ENCODE data around the gene TTBK1.

Gene TTBK1

GRCh38 chr6:43248791-43249190, 5.5 kb downstream of the TTBK1 start:
- no peak for TF ChIP-seq CTCF (IDR thresholded peaks at IDR 0.05; ENCODE audit: low read depth, low read length, missing control alignments)
- H3K4me3 ChIP-seq (ENCODE audit: low read depth, low read length), result no peak overlapping the region
- in situ Hi-C loops (cut with HindIII; ENCODE audit: low sequenced_read_pairs), result no loop called here
- no peak for DNase-seq (ENCODE audit: low read depth)

- no peak for DNase-seq (ENCODE audit: low read depth)
- in situ Hi-C loops (cut with HindIII; ENCODE audit: low sequenced_read_pairs), result no loop called here
- H3K4me3 ChIP-seq (ENCODE audit: low read depth, low read length), result no peak overlapping the region
- no peak for TF ChIP-seq CTCF (IDR thresholded peaks at IDR 0.05; ENCODE audit: low read depth, low read length, missing control alignments)
These were observed 7.7 kb downstream of the TTBK1 start for GRCh38 chr6:43250992-43251373.

- in situ Hi-C loops (cut with HindIII; ENCODE audit: low sequenced_read_pairs), result no loop called here
- no peak for TF ChIP-seq CTCF (IDR thresholded peaks at IDR 0.05; ENCODE audit: low read depth, low read length, missing control alignments)
- no peak for DNase-seq (ENCODE audit: low read depth)
- H3K4me3 ChIP-seq (ENCODE audit: low read depth, low read length), result no peak overlapping the region
These were observed 10.1 kb downstream of the TTBK1 start for GRCh38 chr6:43253401-43253800.

- in situ Hi-C loops (cut with HindIII; ENCODE audit: low sequenced_read_pairs), result no loop called here
These were observed 11.0 kb downstream of the TTBK1 start for GRCh38 chr6:43254138-43254817.

GRCh38 chr6:43254846-43255245, 11.6 kb downstream of the TTBK1 start:
- no peak for TF ChIP-seq CTCF (IDR thresholded peaks at IDR 0.05; ENCODE audit: low read depth, low read length, missing control alignments)
- no peak overlapping the region for H3K4me3 ChIP-seq (ENCODE audit: low read depth, low read length)
- in situ Hi-C loops (cut with HindIII; ENCODE audit: low sequenced_read_pairs), result no loop called here
- DNase-seq (ENCODE audit: low read depth), result no peak

More at GRCh38 chr6:43254138-43254817, 11.0 kb downstream of the TTBK1 start:
- no peak for DNase-seq (ENCODE audit: low read depth)
- no peak for TF ChIP-seq CTCF (IDR thresholded peaks at IDR 0.05; ENCODE audit: low read depth, low read length, missing control alignments)
- H3K4me3 ChIP-seq (ENCODE audit: low read depth, low read length), result no peak overlapping the region

GRCh38 chr6:43255408-43256054, 12.2 kb downstream of the TTBK1 start:
- no peak overlapping the region for H3K4me3 ChIP-seq (ENCODE audit: low read depth, low read length)
- DNase-seq (ENCODE audit: low read depth), result no peak
- in situ Hi-C loops (cut with HindIII; ENCODE audit: low sequenced_read_pairs), result no loop called here
- no peak for TF ChIP-seq CTCF (IDR thresholded peaks at IDR 0.05; ENCODE audit: low read depth, low read length, missing control alignments)
